HCT116 (cell line): ENCODE measurements around the gene CBX4. TPM values are rescaled to one million over a fixed set of nuclear protein-coding genes. Genes with fewer than 3 reads are reported as not detected.

Experiments
- ATAC-seq: fragments of 200-7000 bp; cut with Tn5 transposase; 2 replicates; pipeline ENCODE4 v1.9.1; 2020; ENCODE audit warnings: mild to moderate bottlenecking, moderate library complexity
- BruUV-seq: library from RNA; stranded (reverse); fragments of 400-500 nt; replicated peaks from 2 replicates; lab custom pipeline; 2021; lab: Mats Ljungman, UMichigan
- CTCF ChIA-PET: fragments of 300-600 bp; sonication (Branson Sonifier 250); formaldehyde crosslinking; loops from one replicate; lab custom pipeline; 2021; ENCODE audit warnings: antibody characterized with exemption; lab: Charles Lee
- POLR2A ChIA-PET: fragments of 300-600, 350-600 bp; sonication (Branson Sonifier 250); formaldehyde crosslinking; loops from one replicate; lab custom pipeline; 2021; ENCODE audit warnings: antibody characterized with exemption; lab: Charles Lee
- RAD21 ChIA-PET, 2 experiments: fragments of 300-600 bp; sonication (Branson Sonifier 250); formaldehyde crosslinking; loops; one replicate each; lab custom pipeline; 2023; ENCODE audit warnings: low total read pairs in 2 of 2; ENCODE audit not compliant: uncharacterized antibody in 2 of 2, unreplicated experiment in 2 of 2, low non-redundant PET in 1 of 2; lab: Charles Lee
- DNase-seq: peaks from one replicate; pipeline ENCODE4 v3.0.0-alpha.2; 2010; ENCODE audit warnings: low read depth, low spot score
- H2AFZ ChIP-seq: fragments of 200-600 bp; shearing (Covaris generic), sonication (generic); 2 replicates; pipeline ENCODE4 v1.6.1; 2017; ENCODE audit warnings: low read depth, mixed run types, mixed read lengths, antibody characterized with exemption, low read length; ENCODE audit not compliant: poor library complexity, severe bottlenecking
- H3K27ac ChIP-seq: 2 replicates; pipeline ENCODE4 v1.5.1; 2012; ENCODE audit warnings: low read depth, low read length
- H3K27me3 ChIP-seq: fragments of 200-600 bp; sonication (generic); 2 replicates; pipeline ENCODE4 v1.6.1; 2016; ENCODE audit warnings: mixed run types, low read length, mixed read lengths; ENCODE audit not compliant: insufficient read depth
- H3K36me3 ChIP-seq, 2 experiments: fragments of 200-500 bp in 1 of 2; fragments of 200-600 bp in 1 of 2; sonication (Bioruptor generic) in 1 of 2; sonication (generic) in 1 of 2; 2 replicates each; pipeline versions ENCODE4 v1.5.1 to v1.6.1; 2014 to 2016; ENCODE audit warnings: low read length in 2 of 2, inconsistent platforms in 1 of 2, mixed read lengths in 1 of 2, mixed run types in 1 of 2; ENCODE audit not compliant: insufficient read depth in 2 of 2, control insufficient read depth in 1 of 2
- H3K4me1 ChIP-seq, 2 experiments: fragments of 200-600 bp in 1 of 2; sonication (generic) in 1 of 2; 2 replicates each; pipeline versions ENCODE4 v1.5.1 to v1.6.1; 2012 to 2017; ENCODE audit warnings: low read length in 2 of 2, inconsistent platforms in 1 of 2, mild to moderate bottlenecking in 1 of 2, mixed read lengths in 1 of 2, mixed run types in 1 of 2, moderate library complexity in 1 of 2; ENCODE audit not compliant: insufficient read depth in 2 of 2, control insufficient read depth in 1 of 2
- H3K4me2 ChIP-seq: fragments of 200-600 bp; sonication (generic); 2 replicates; pipeline ENCODE4 v1.6.1; 2017; ENCODE audit warnings: mixed run types, low read length, mixed read lengths
- H3K4me3 ChIP-seq, 2 experiments: fragments of 200-600 bp in 1 of 2; sonication (generic) in 1 of 2; replicated peaks in 1 of 2; 2 replicates each; pipeline ENCODE4 v1.5.1; 2011 to 2016; ENCODE audit warnings: low read length in 2 of 2, control low read depth in 1 of 2, low read depth in 1 of 2, mild to moderate bottlenecking in 1 of 2, mixed read lengths in 1 of 2, mixed run types in 1 of 2
- H3K79me2 ChIP-seq: fragments of 200-600 bp; sonication (generic); 2 replicates; pipeline ENCODE4 v1.6.1; 2017; ENCODE audit warnings: mild to moderate bottlenecking, mixed run types, low read length, moderate library complexity, mixed read lengths; ENCODE audit not compliant: insufficient read depth
- H3K9ac ChIP-seq: fragments of 200-600 bp; sonication (generic); 2 replicates; pipeline ENCODE4 v1.6.1; 2016; ENCODE audit warnings: low read length, mixed read lengths
- H3K9me2 ChIP-seq: fragments of 200-600 bp; sonication (generic), shearing (Covaris generic); 2 replicates; pipeline ENCODE4 v1.6.1; 2017; ENCODE audit warnings: mixed run types, mild to moderate bottlenecking, moderate library complexity; ENCODE audit not compliant: insufficient read depth
- H3K9me3 ChIP-seq, 2 experiments: fragments of 200-500 bp in 1 of 2; fragments of 200-600 bp in 1 of 2; sonication (Bioruptor generic) in 1 of 2; sonication (generic) in 1 of 2; 2 replicates each; pipeline ENCODE4 v1.6.1; 2014 to 2017; ENCODE audit warnings: low read length in 2 of 2, mixed read lengths in 2 of 2, inconsistent platforms in 1 of 2, low read depth in 1 of 2, mild to moderate bottlenecking in 1 of 2, mixed run types in 1 of 2, moderate library complexity in 1 of 2; ENCODE audit not compliant: control insufficient read depth in 1 of 2, insufficient read depth in 1 of 2
- H4K20me1 ChIP-seq: fragments of 200-600 bp; sonication (generic), shearing (Covaris generic); 2 replicates; pipeline ENCODE4 v1.6.1; 2017; ENCODE audit warnings: mixed run types, mild to moderate bottlenecking, moderate library complexity; ENCODE audit not compliant: insufficient read depth
- ATF3 ChIP-seq: IDR thresholded peaks from 2 replicates; pipeline ENCODE4 v1.6.1; 2012
- CBX3 ChIP-seq: IDR thresholded peaks from 2 replicates; pipeline ENCODE4 v1.6.1; 2012; ENCODE audit warnings: low read depth
- CEBPB ChIP-seq: IDR thresholded peaks from 2 replicates; pipeline ENCODE4 v1.6.1; 2012; ENCODE audit warnings: low read depth
- CTCF ChIP-seq, 3 experiments: fragments of 200-600 bp in 1 of 3; sonication (generic) in 1 of 3; IDR thresholded peaks in 2 of 3; conservative IDR thresholded peaks in 1 of 3; 2 replicates each; pipeline ENCODE4 v1.5.1; 2012 to 2017; ENCODE audit warnings: low read depth in 2 of 3, low read length in 2 of 3, antibody characterized with exemption in 1 of 3, borderline replicate concordance in 1 of 3, control low read depth in 1 of 3, mild to moderate bottlenecking in 1 of 3, mixed read lengths in 1 of 3, mixed run types in 1 of 3, moderate library complexity in 1 of 3; ENCODE audit not compliant: insufficient read depth in 1 of 3
- ELF1 ChIP-seq: IDR thresholded peaks from 2 replicates; pipeline ENCODE4 v1.6.1; 2012; ENCODE audit warnings: low read depth, borderline replicate concordance
- EZH2phosphoT487 ChIP-seq: fragments of 200-600 bp; IDR thresholded peaks from 2 replicates; pipeline ENCODE4 v1.6.1; 2018; ENCODE audit warnings: antibody characterized with exemption, borderline replicate concordance
- FOSL1 ChIP-seq: IDR thresholded peaks from 2 replicates; pipeline ENCODE4 v1.6.1; 2012; ENCODE audit warnings: low read depth
- JUND ChIP-seq: IDR thresholded peaks from 2 replicates; pipeline ENCODE4 v1.6.1; 2012
- MAX ChIP-seq: IDR thresholded peaks from 2 replicates; pipeline ENCODE4 v1.6.1; 2012
- POLR2A ChIP-seq: IDR thresholded peaks from 2 replicates; pipeline ENCODE4 v1.7.0; 2011; ENCODE audit warnings: borderline replicate concordance; ENCODE audit not compliant: insufficient read depth, insufficient read length; ENCODE audit errors: extremely low read depth
- SIN3A ChIP-seq: IDR thresholded peaks from 2 replicates; pipeline ENCODE4 v1.6.1; 2012; ENCODE audit warnings: low read depth
- SP1 ChIP-seq: IDR thresholded peaks from 2 replicates; pipeline ENCODE4 v1.6.1; 2012; ENCODE audit warnings: low read depth
- TCF7L2 ChIP-seq: IDR thresholded peaks from 2 replicates; pipeline ENCODE4 v1.7.0; 2011; ENCODE audit warnings: borderline replicate concordance, inconsistent platforms; ENCODE audit not compliant: insufficient read depth, insufficient read length; ENCODE audit errors: extremely low read depth
- YY1 ChIP-seq: IDR thresholded peaks from 2 replicates; pipeline ENCODE4 v1.6.1; 2011; ENCODE audit warnings: low read length, low read depth, moderate library complexity, mild to moderate bottlenecking; ENCODE audit not compliant: insufficient replicate concordance; ENCODE audit errors: extremely low read depth
- ZBTB33 ChIP-seq: IDR thresholded peaks from 2 replicates; pipeline ENCODE4 v1.6.1; 2011; ENCODE audit warnings: mild to moderate bottlenecking, low read length, moderate library complexity; ENCODE audit not compliant: insufficient replicate concordance; ENCODE audit errors: extremely low read depth
- ZFX ChIP-seq: fragments of 450-650 bp; IDR thresholded peaks from 2 replicates; pipeline ENCODE4 v1.6.1; 2017
- ZNF274 ChIP-seq: fragments of 200-500 bp; sonication (Bioruptor generic); IDR thresholded peaks from 2 replicates; pipeline ENCODE4 v1.6.1; 2014; ENCODE audit warnings: mild to moderate bottlenecking, low read depth, low read length, inconsistent platforms
- intact Hi-C: fragments of 100-400 bp; cut with micrococcal nuclease; formaldehyde crosslinking; loops from 2 replicates; pipeline ENCODE4 v1.10.0; 2022
- total RNA-seq: library from RNA; stranded (reverse); gene quantifications from one replicate; pipeline ENCODE4 v1.2.1, GENCODE V29; 2021; ENCODE audit not compliant: unreplicated experiment

Gene CBX4
- total RNA-seq, 1 experiment from 2014 or later, result 60.9 TPM

- RAD21 ChIA-PET, result no interaction called here
- intact Hi-C loops, result no loop called here
- Histone ChIP-seq H3K4me3 (no peak overlapping the region), H3K27me3 (no peaks in the 10 kb centered on the region), H3K79me2 (no peaks in the 10 kb centered on the region), H2AFZ (no peak overlapping the region), H3K27ac (no peak overlapping the region), H3K9me3 (no peaks in the 10 kb centered on the region), H3K4me1 (peaks cover 0 to 5% of the 10 kb centered on the region in 2 experiments; a peak in 1 of 4 replicates)
- POLR2A ChIA-PET, result interaction anchor here (1.0 kb wide), 1 partner anchor 24 kb away, joined by 3 read pairs; the partner anchor contains the start of gene CBX4
- CTCF ChIA-PET, result no interaction called here
- BruUV-seq, result no TSS peak
- TF ChIP-seq POLR2A, result no peak
- no peak for TF ChIP-seq CEBPB
- TF ChIP-seq ATF3, result no peak
- TF ChIP-seq CTCF (IDR thresholded peaks at IDR 0.05 in 2 of 3, conservative IDR thresholded peaks at IDR 0.05 in 1 of 3; ENCODE audit: borderline replicate concordance in 1 of 3, insufficient read depth in 1 of 3, low read depth in 2 of 3, low read length in 2 of 3), result no peak
- TF ChIP-seq JUND, result no peak
- TF ChIP-seq ZFX, result no peak
- no peak for TF ChIP-seq FOSL1
- no peak for TF ChIP-seq YY1
- TF ChIP-seq ZBTB33, result no peak
- no peak for TF ChIP-seq ZNF274
- TF ChIP-seq SIN3A, result no peak
- TF ChIP-seq MAX, result no peak
- no peak for TF ChIP-seq EZH2phosphoT487
- no peak for TF ChIP-seq ELF1
- TF ChIP-seq SP1, result no peak
- no peak for TF ChIP-seq CBX3
- no peak for TF ChIP-seq TCF7L2
- TF ChIP-seq, all 23 proteins: peak for 0
- no peak for DNase-seq
- H3K9ac ChIP-seq, result no peak overlapping the region
- no peak overlapping the region for H3K4me2 ChIP-seq
- H3K36me3 ChIP-seq, result no peaks in the 10 kb centered on the region
- H4K20me1 ChIP-seq, result no peaks in the 10 kb centered on the region
- no peaks in the 10 kb centered on the region for H3K9me2 ChIP-seq
- ATAC-seq, result no peak
Observed at GRCh38 chr17:79862771-79863440, 23.7 kb upstream of the CBX4 start.
